Activated naive CD8-positive, alpha-beta T cell treated with anti-CD3 and anti-CD28 coated beads for 36 hours (primary cell): ENCODE results near the gene ANK3. TPM values are rescaled to one million over a fixed set of nuclear protein-coding genes. Genes with fewer than 3 reads are reported as not detected.

Experiments used
- DNase-seq: peaks from one replicate; pipeline ENCODE4 v3.0.0; 2021
- H3K27ac Mint-ChIP-seq: one replicate; pipeline ENCODE4 v1.8.0; 2022; ENCODE audit warnings: mild to moderate bottlenecking, moderate library complexity, mixed read lengths
- H3K27me3 Mint-ChIP-seq: one replicate; pipeline ENCODE4 v1.8.0; 2022; ENCODE audit warnings: mild to moderate bottlenecking, mixed read lengths
- H3K36me3 Mint-ChIP-seq: one replicate; pipeline ENCODE4 v1.8.0; 2021; ENCODE audit warnings: mild to moderate bottlenecking, mixed read lengths
- H3K4me1 Mint-ChIP-seq: one replicate; pipeline ENCODE4 v1.8.0; 2021; ENCODE audit warnings: mixed read lengths
- H3K4me3 Mint-ChIP-seq: one replicate; pipeline ENCODE4 v1.8.0; 2022; ENCODE audit warnings: mild to moderate bottlenecking, moderate library complexity, mixed read lengths
- H3K9me3 Mint-ChIP-seq: one replicate; pipeline ENCODE4 v1.8.0; 2022; ENCODE audit warnings: mixed read lengths
- total RNA-seq, 2 experiments: library from RNA; stranded (reverse); gene quantifications; one replicate each; pipeline ENCODE4 v1.2.3, GENCODE V29; 2021

The ANK3 gene
- total RNA-seq, 2 experiments from 2014 or later, result 1.3 to 1.7 TPM

- Mint-ChIP-seq H3K27me3 (no peaks in the 10 kb centered on the region), H3K27ac (no peak overlapping the region), H3K4me1 (no peaks in the 10 kb centered on the region), H3K9me3 (no peaks in the 10 kb centered on the region), H3K36me3 (no peaks in the 10 kb centered on the region), H3K4me3 (no peak overlapping the region)
- no peak for DNase-seq
These were observed 136.2 kb downstream of the ANK3 start for GRCh38 chr10:60253484-60253883.

GRCh38 chr10:60252688-60253087 is 137.0 kb downstream of the ANK3 start:
- H3K4me1 Mint-ChIP-seq, result no peaks in the 10 kb centered on the region
- H3K36me3 Mint-ChIP-seq, result no peaks in the 10 kb centered on the region
- no peaks in the 10 kb centered on the region for H3K9me3 Mint-ChIP-seq
- DNase-seq, result no peak
- H3K4me3 Mint-ChIP-seq, result no peak overlapping the region
- H3K27ac Mint-ChIP-seq, result no peak overlapping the region
- H3K27me3 Mint-ChIP-seq, result no peaks in the 10 kb centered on the region

- H3K27me3 Mint-ChIP-seq, result no peaks in the 10 kb centered on the region
- H3K27ac Mint-ChIP-seq, result no peak overlapping the region
- H3K9me3 Mint-ChIP-seq, result no peaks in the 10 kb centered on the region
These were observed 143.3 kb downstream of the ANK3 start for GRCh38 chr10:60246382-60246781.

GRCh38 chr10:60239228-60239627 is 150.4 kb downstream of the ANK3 start:
- DNase-seq, result no peak
- Mint-ChIP-seq H3K4me1 (peaks cover 16% of the 10 kb centered on the region), H3K36me3 (no peaks in the 10 kb centered on the region)

More at GRCh38 chr10:60246382-60246781, 143.3 kb downstream of the ANK3 start:
- Mint-ChIP-seq H3K4me1 (no peaks in the 10 kb centered on the region), H3K4me3 (no peak overlapping the region), H3K36me3 (no peaks in the 10 kb centered on the region)
- no peak for DNase-seq

GRCh38 chr10:60238759-60239100 is 150.9 kb downstream of the ANK3 start:
- H3K9me3 Mint-ChIP-seq, result no peaks in the 10 kb centered on the region

More at GRCh38 chr10:60239228-60239627, 150.4 kb downstream of the ANK3 start:
- no peaks in the 10 kb centered on the region for H3K9me3 Mint-ChIP-seq
- no peak overlapping the region for H3K4me3 Mint-ChIP-seq
- H3K27ac Mint-ChIP-seq, result no peak overlapping the region
- peaks cover 4% of the 10 kb centered on the region for H3K27me3 Mint-ChIP-seq

GRCh38 chr10:60237977-60238758 is 151.5 kb downstream of the ANK3 start:
- no peaks in the 10 kb centered on the region for H3K9me3 Mint-ChIP-seq
- no peak overlapping the region for H3K27ac Mint-ChIP-seq
- H3K27me3 Mint-ChIP-seq, result peaks cover 4% of the 10 kb centered on the region
- no peak for DNase-seq
- peaks cover 16% of the 10 kb centered on the region for H3K4me1 Mint-ChIP-seq
- no peaks in the 10 kb centered on the region for H3K36me3 Mint-ChIP-seq
- no peak overlapping the region for H3K4me3 Mint-ChIP-seq

More at GRCh38 chr10:60238759-60239100, 150.9 kb downstream of the ANK3 start:
- Mint-ChIP-seq H3K4me1 (peaks cover 16% of the 10 kb centered on the region), H3K36me3 (no peaks in the 10 kb centered on the region), H3K27me3 (peaks cover 4% of the 10 kb centered on the region), H3K4me3 (no peak overlapping the region), H3K27ac (no peak overlapping the region)
- DNase-seq, result no peak

GRCh38 chr10:60236869-60237524 is 152.7 kb downstream of the ANK3 start:
- Mint-ChIP-seq H3K9me3 (no peaks in the 10 kb centered on the region), H3K4me3 (peak overlapping the region; percentile 59), H3K27ac (peak overlapping the region; percentile 77), H3K27me3 (peaks cover 4% of the 10 kb centered on the region), H3K36me3 (no peaks in the 10 kb centered on the region), H3K4me1 (peaks cover 16% of the 10 kb centered on the region)
- DNase-seq, result peak; percentile 21

GRCh38 chr10:60235001-60235400 is 154.7 kb downstream of the ANK3 start:
- Mint-ChIP-seq H3K4me1 (peaks cover 20% of the 10 kb centered on the region), H3K4me3 (no peak overlapping the region), H3K27ac (no peak overlapping the region), H3K27me3 (peaks cover 4% of the 10 kb centered on the region), H3K9me3 (no peaks in the 10 kb centered on the region), H3K36me3 (no peaks in the 10 kb centered on the region)
- DNase-seq, result no peak

- no peaks in the 10 kb centered on the region for H3K9me3 Mint-ChIP-seq
- H3K27me3 Mint-ChIP-seq, result peaks cover 4% of the 10 kb centered on the region
- no peak overlapping the region for H3K27ac Mint-ChIP-seq
- H3K36me3 Mint-ChIP-seq, result no peaks in the 10 kb centered on the region
- DNase-seq, result no peak
- peaks cover 20% of the 10 kb centered on the region for H3K4me1 Mint-ChIP-seq
- no peak overlapping the region for H3K4me3 Mint-ChIP-seq
These were observed 155.1 kb downstream of the ANK3 start for GRCh38 chr10:60234551-60234950.

- Mint-ChIP-seq H3K27ac (no peak overlapping the region), H3K4me3 (no peak overlapping the region), H3K4me1 (peaks cover 3% of the 10 kb centered on the region), H3K9me3 (no peaks in the 10 kb centered on the region), H3K36me3 (no peaks in the 10 kb centered on the region), H3K27me3 (peaks cover 4% of the 10 kb centered on the region)
- no peak for DNase-seq
These were observed 158.8 kb downstream of the ANK3 start for GRCh38 chr10:60230892-60231291.

- Mint-ChIP-seq H3K36me3 (no peaks in the 10 kb centered on the region), H3K4me3 (no peak overlapping the region), H3K27ac (no peak overlapping the region), H3K4me1 (no peaks in the 10 kb centered on the region), H3K27me3 (peaks cover 4% of the 10 kb centered on the region), H3K9me3 (no peaks in the 10 kb centered on the region)
- no peak for DNase-seq
These were observed 165.5 kb downstream of the ANK3 start for GRCh38 chr10:60224066-60224705.

- no peak overlapping the region for H3K4me3 Mint-ChIP-seq
- DNase-seq, result no peak
- no peaks in the 10 kb centered on the region for H3K4me1 Mint-ChIP-seq
- peaks cover 3% of the 10 kb centered on the region for H3K27me3 Mint-ChIP-seq
- H3K27ac Mint-ChIP-seq, result no peak overlapping the region
- no peaks in the 10 kb centered on the region for H3K36me3 Mint-ChIP-seq
- no peaks in the 10 kb centered on the region for H3K9me3 Mint-ChIP-seq
These were observed 167.6 kb downstream of the ANK3 start for GRCh38 chr10:60222047-60222446.

GRCh38 chr10:60212195-60212594 is 177.5 kb downstream of the ANK3 start:
- Mint-ChIP-seq H3K4me3 (no peak overlapping the region), H3K36me3 (no peaks in the 10 kb centered on the region), H3K9me3 (peaks cover 2% of the 10 kb centered on the region), H3K4me1 (peaks cover 2% of the 10 kb centered on the region), H3K27me3 (peaks cover 12% of the 10 kb centered on the region), H3K27ac (no peak overlapping the region)
- no peak for DNase-seq

- H3K4me1 Mint-ChIP-seq, result peaks cover 2% of the 10 kb centered on the region
- no peak overlapping the region for H3K4me3 Mint-ChIP-seq
- H3K9me3 Mint-ChIP-seq, result peaks cover 2% of the 10 kb centered on the region
- no peak for DNase-seq
- H3K27ac Mint-ChIP-seq, result no peak overlapping the region
- H3K36me3 Mint-ChIP-seq, result no peaks in the 10 kb centered on the region
- peaks cover 8% of the 10 kb centered on the region for H3K27me3 Mint-ChIP-seq
These were observed 179.7 kb downstream of the ANK3 start for GRCh38 chr10:60209874-60210570.

- H3K27me3 Mint-ChIP-seq, result peaks cover 5% of the 10 kb centered on the region
- H3K4me3 Mint-ChIP-seq, result no peak overlapping the region
- no peaks in the 10 kb centered on the region for H3K36me3 Mint-ChIP-seq
- peaks cover 2% of the 10 kb centered on the region for H3K9me3 Mint-ChIP-seq
- no peak overlapping the region for H3K27ac Mint-ChIP-seq
- H3K4me1 Mint-ChIP-seq, result peaks cover 2% of the 10 kb centered on the region
- DNase-seq, result no peak
These were observed 180.9 kb downstream of the ANK3 start for GRCh38 chr10:60208676-60209269.
